Measurements from ENCODE around the gene FARS2. TPM values are rescaled to one million over a fixed set of nuclear protein-coding genes. Genes with fewer than 3 reads are reported as not detected.
"Not testable (repeated sequence)": the region's sequence is repeated elsewhere in the genome, so short reads cannot be mapped to it uniquely, and the experiment has no call there.

FARS2 gene
- total RNA-seq, 2 donors from 2014 or later = 8.2 to 29.0 TPM

- no peak for DNase-seq (ENCODE audit: low spot score in 2 of 2)
- Mint-ChIP-seq H3K9me3 (peaks cover 0 to 13% of the 10 kb centered on the region in 2 donors), H3K36me3 (peaks cover 7 to 11% of the 10 kb centered on the region in 2 donors), H3K27ac (no peak overlapping the region)
- ATAC-seq = no peak
Measured at GRCh38 chr6:5673019-5673790, 411.9 kb downstream of the FARS2 start.

GRCh38 chr6:5674141-5674540, 412.8 kb downstream of the FARS2 start:
- DNase-seq (ENCODE audit: low spot score in 2 of 2) (no peak), ATAC-seq (no peak)
- H3K9me3 Mint-ChIP-seq = peaks cover 0 to 13% of the 10 kb centered on the region in 2 donors
- no peak overlapping the region for H3K27ac Mint-ChIP-seq
- peaks cover 7 to 11% of the 10 kb centered on the region in 2 donors for H3K36me3 Mint-ChIP-seq

GRCh38 chr6:5674721-5675120, 413.4 kb downstream of the FARS2 start:
- H3K27ac Mint-ChIP-seq = no peak overlapping the region
- ATAC-seq = no peak
- no peak for DNase-seq (ENCODE audit: low spot score in 2 of 2)
- H3K36me3 Mint-ChIP-seq = peaks cover 7 to 11% of the 10 kb centered on the region in 2 donors
- peaks cover 0 to 13% of the 10 kb centered on the region in 2 donors for H3K9me3 Mint-ChIP-seq

GRCh38 chr6:5676701-5677100, 415.4 kb downstream of the FARS2 start:
- DNase-seq (ENCODE audit: low spot score in 2 of 2) (no peak), ATAC-seq (no peak)
- no peak overlapping the region for H3K27ac Mint-ChIP-seq
- peaks cover 2% of the 10 kb centered on the region in 2 donors for H3K36me3 Mint-ChIP-seq
- peaks cover 0 to 3% of the 10 kb centered on the region in 2 donors for H3K9me3 Mint-ChIP-seq

GRCh38 chr6:5677219-5678000, 416.1 kb downstream of the FARS2 start:
- H3K27ac Mint-ChIP-seq = no peak overlapping the region
- ATAC-seq = no peak
- no peak for DNase-seq (ENCODE audit: low spot score in 2 of 2)
- peaks cover 0 to under 1% of the 10 kb centered on the region in 2 donors for H3K36me3 Mint-ChIP-seq
- no peaks in the 10 kb centered on the region for H3K9me3 Mint-ChIP-seq

- Mint-ChIP-seq H3K9me3 (peaks cover 0 to 7% of the 10 kb centered on the region in 2 donors), H3K27ac (peak overlapping the region in 1 of 2 donors; percentile 81), H3K36me3 (peaks cover 0 to 4% of the 10 kb centered on the region in 2 donors)
- DNase-seq (ENCODE audit: low spot score in 2 of 2) (no peak), ATAC-seq (no peak)
Measured at GRCh38 chr6:5679270-5679669, 418.0 kb downstream of the FARS2 start.

GRCh38 chr6:5679691-5680090, 418.4 kb downstream of the FARS2 start:
- DNase-seq (ENCODE audit: low spot score in 2 of 2) = no peak
- Mint-ChIP-seq H3K27ac (no peak overlapping the region), H3K9me3 (peaks cover 0 to 7% of the 10 kb centered on the region in 2 donors), H3K36me3 (peaks cover 0 to 7% of the 10 kb centered on the region in 2 donors)
- no peak for ATAC-seq

GRCh38 chr6:5680095-5680494, 418.8 kb downstream of the FARS2 start:
- H3K9me3 Mint-ChIP-seq = peaks cover 0 to 7% of the 10 kb centered on the region in 2 donors

GRCh38 chr6:5681480-5681879, 420.2 kb downstream of the FARS2 start:
- H3K36me3 Mint-ChIP-seq = peaks cover 6 to 8% of the 10 kb centered on the region in 2 donors
- peak overlapping the region in 1 of 2 donors; percentile 22 for H3K27ac Mint-ChIP-seq
- H3K9me3 Mint-ChIP-seq = peaks cover 0 to 7% of the 10 kb centered on the region in 2 donors
- no peak for DNase-seq (ENCODE audit: low spot score in 2 of 2)
- ATAC-seq = peak in 1 of 2 donors; percentile 40

More at GRCh38 chr6:5680095-5680494, 418.8 kb downstream of the FARS2 start:
- DNase-seq (ENCODE audit: low spot score in 2 of 2) (no peak), ATAC-seq (no peak)
- Mint-ChIP-seq H3K27ac (no peak overlapping the region), H3K36me3 (peaks cover 0 to 8% of the 10 kb centered on the region in 2 donors)

GRCh38 chr6:5682530-5682929, 421.2 kb downstream of the FARS2 start:
- no peak for ATAC-seq
- no peak for DNase-seq (ENCODE audit: low spot score in 2 of 2)

GRCh38 chr6:5683747-5684146, 422.4 kb downstream of the FARS2 start:
- not testable (repeated sequence) for H3K9me3 Mint-ChIP-seq; DNase-seq (ENCODE audit: low spot score in 2 of 2); H3K27ac Mint-ChIP-seq; ATAC-seq
- peaks cover 6 to 17% of the 10 kb centered on the region in 2 donors for H3K36me3 Mint-ChIP-seq

More at GRCh38 chr6:5682530-5682929, 421.2 kb downstream of the FARS2 start:
- H3K9me3 Mint-ChIP-seq = peaks cover 0 to 7% of the 10 kb centered on the region in 2 donors
- peaks cover 6 to 8% of the 10 kb centered on the region in 2 donors for H3K36me3 Mint-ChIP-seq
- H3K27ac Mint-ChIP-seq = no peak overlapping the region

GRCh38 chr6:5684320-5685053, 423.2 kb downstream of the FARS2 start:
- ATAC-seq (no peak), DNase-seq (ENCODE audit: low spot score in 2 of 2) (no peak)
- Mint-ChIP-seq H3K36me3 (peaks cover 6 to 22% of the 10 kb centered on the region in 2 donors), H3K9me3 (peaks cover 4 to 7% of the 10 kb centered on the region in 2 donors), H3K27ac (peak overlapping the region in 1 of 2 donors; percentile 5)

- Mint-ChIP-seq H3K36me3 (peaks cover 19 to 23% of the 10 kb centered on the region in 2 donors), H3K9me3 (peaks cover 10 to 21% of the 10 kb centered on the region in 2 donors), H3K27ac (no peak overlapping the region)
- no peak for DNase-seq (ENCODE audit: low spot score in 2 of 2)
- ATAC-seq = no peak
Measured at GRCh38 chr6:5693225-5694145, 432.2 kb downstream of the FARS2 start.

GRCh38 chr6:5695260-5696245, 434.2 kb downstream of the FARS2 start:
- H3K27ac Mint-ChIP-seq = no peak overlapping the region

More at GRCh38 chr6:5695260-5696245, 434.2 kb downstream of the FARS2 start:
- H3K9me3 Mint-ChIP-seq = peaks cover 5 to 11% of the 10 kb centered on the region in 2 donors
- ATAC-seq = no peak
- peaks cover 8 to 10% of the 10 kb centered on the region in 2 donors for H3K36me3 Mint-ChIP-seq
- no peak for DNase-seq (ENCODE audit: low spot score in 2 of 2)

Measured in activated naive CD4-positive, alpha-beta T cell treated with anti-CD3 and anti-CD28 coated beads, Interleukin-2, amount 50 U/mL, for 72 hours (primary cell).